ENCODE results near the gene NPHP4. TPM values are rescaled to one million over a fixed set of nuclear protein-coding genes. Genes with fewer than 3 reads are reported as not detected.

The NPHP4 gene
- total and polyA plus RNA-seq, 2 donors (not counting 3 experiments of a cell fraction or from before 2014, with no cell fraction given): 4.4 to 11.7 TPM

DNA sequence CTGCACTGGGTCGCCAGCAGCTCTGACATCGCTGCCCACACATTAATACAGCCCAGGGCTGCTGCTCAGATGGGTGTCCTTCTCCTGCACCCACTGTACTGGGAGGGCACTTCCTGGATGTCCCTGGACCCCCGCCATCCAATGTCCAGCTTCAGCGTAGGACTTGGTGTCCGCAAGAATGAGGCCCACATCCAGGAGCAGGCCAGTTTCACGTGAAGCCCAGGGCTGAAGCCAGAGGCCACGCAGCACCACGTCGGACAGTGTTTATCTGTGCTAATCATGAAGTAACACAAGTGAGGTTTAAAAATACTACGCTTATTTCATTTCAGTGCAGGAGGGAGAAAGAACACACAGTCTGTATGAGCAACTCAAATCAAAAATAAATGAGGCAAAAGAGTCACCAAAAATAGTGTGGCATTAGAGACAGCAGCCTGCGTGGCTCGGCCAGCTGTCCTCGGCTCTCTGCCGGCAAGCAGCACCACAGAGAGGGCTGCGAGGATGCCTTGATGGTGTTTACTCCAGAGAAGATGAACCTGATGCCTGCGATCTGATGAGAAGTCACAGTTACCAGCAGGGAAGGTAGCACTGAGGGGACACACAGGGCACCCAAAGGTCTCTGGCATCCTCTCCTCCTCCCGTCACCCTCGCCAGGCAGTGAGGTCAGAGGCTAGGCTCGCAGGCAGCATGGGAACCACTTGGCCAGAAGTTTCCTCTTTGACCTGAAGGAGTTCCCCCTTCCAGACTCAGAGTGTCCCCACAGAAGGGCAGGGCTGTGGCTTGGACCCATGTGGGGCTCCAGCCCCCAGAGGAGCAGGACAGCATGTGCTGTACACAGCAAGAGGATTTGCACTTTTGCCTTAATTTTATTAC is 22.1 kb upstream of the NPHP4 start:
- H3K9ac ChIP-seq (replicated peaks; ENCODE audit: extremely low read depth, insufficient read depth, low read length): no peak overlapping the region
- ChIA-PET CTCF (no interaction called here), POLR2A (no interaction called here)
- no peak overlapping the region for H3K4me3 ChIP-seq (replicated peaks in 1 of 3; ENCODE audit: insufficient read depth in 1 of 3, low read depth in 1 of 3, low read length in 3 of 3)
- no peaks in the 10 kb centered on the region for H3K79me2 ChIP-seq (ENCODE audit: control insufficient read depth, insufficient read depth, low read length)
- TF ChIP-seq EZH2 (IDR thresholded peaks at IDR 0.05; ENCODE audit: borderline replicate concordance, low read depth, low read length, severe bottlenecking): no peak
- TF ChIP-seq MYC (IDR thresholded peaks at IDR 0.05; ENCODE audit: low read depth, low read length): no peak
- TF ChIP-seq, protein P1, sequence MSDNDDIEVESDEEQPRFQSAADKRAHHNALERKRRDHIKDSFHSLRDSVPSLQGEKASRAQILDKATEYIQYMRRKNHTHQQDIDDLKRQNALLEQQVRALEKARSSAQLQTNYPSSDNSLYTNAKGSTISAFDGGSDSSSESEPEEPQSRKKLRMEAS (IDR thresholded peaks at IDR 0.05; ENCODE audit: insufficient read depth, insufficient read length): no peak
- no peak for TF ChIP-seq FOS (IDR thresholded peaks at IDR 0.05; ENCODE audit: borderline replicate concordance, insufficient read depth, low read length)
- DNase-seq (ENCODE audit: low read depth, low spot score) (no peak), FAIRE-seq (no peak)
- H3K9me3 ChIP-seq (replicated peaks; ENCODE audit: control insufficient read depth, insufficient read depth, low read length): no peaks in the 10 kb centered on the region
- H3K4me2 ChIP-seq (ENCODE audit: insufficient read depth, low read length): no peak overlapping the region
- H3K36me3 ChIP-seq (ENCODE audit: control insufficient read depth in 2 of 2, extremely low read depth in 1 of 2, insufficient read depth in 2 of 2, low read length in 2 of 2): no peaks in the 10 kb centered on the region
- H2AFZ ChIP-seq (ENCODE audit: low read depth, low read length): no peak overlapping the region
- H3K4me1 ChIP-seq (ENCODE audit: control insufficient read depth, extremely low read depth, insufficient read depth, low read length): no peaks in the 10 kb centered on the region
- H4K20me1 ChIP-seq (replicated peaks; ENCODE audit: control insufficient read depth, extremely low read depth, insufficient read depth, low read length): no peaks in the 10 kb centered on the region
- no peaks in the 10 kb centered on the region for H3K27me3 ChIP-seq (ENCODE audit: control insufficient read depth in 2 of 2, insufficient read depth in 2 of 2, low read length in 2 of 2)
- H3K27ac ChIP-seq (ENCODE audit: insufficient read depth, low read depth, low read length): no peak overlapping the region
- BruUV-seq (replicated peaks): no TSS peak
- intact Hi-C loops (cut with micrococcal nuclease): no loop called here
- dilution Hi-C loops (cut with MboI; ENCODE audit: extremely low pct_ligation_motif_present, low sequenced_read_pairs): no loop called here
- H3K9me1 ChIP-seq (replicated peaks; ENCODE audit: control insufficient read depth, extremely low read depth, insufficient read depth, low read length): no peaks in the 10 kb centered on the region

DNA sequence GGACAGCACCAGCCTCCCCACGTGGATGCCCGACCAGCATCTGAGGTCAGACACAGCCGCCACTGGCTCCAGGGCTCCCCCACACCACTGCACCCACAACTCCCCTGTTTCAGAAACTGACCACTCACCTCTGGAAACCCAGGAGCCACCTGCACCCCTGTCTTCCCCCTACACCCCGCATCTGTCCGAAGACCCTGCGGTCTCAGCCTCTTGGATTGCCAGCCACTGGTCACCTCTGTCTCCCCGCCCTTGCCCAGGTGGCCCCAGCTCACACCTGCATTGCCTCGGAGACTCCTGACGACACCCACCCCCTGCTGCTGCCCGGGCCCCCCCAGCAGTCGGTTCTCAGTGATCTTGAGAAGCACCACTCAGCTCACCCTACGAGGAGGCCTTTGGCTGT is 21.3 kb upstream of the NPHP4 start:
- Histone ChIP-seq H3K4me2 (ENCODE audit: insufficient read depth, low read length) (no peak overlapping the region), H3K9me3 (replicated peaks; ENCODE audit: control insufficient read depth, insufficient read depth, low read length) (no peaks in the 10 kb centered on the region), H3K4me1 (ENCODE audit: control insufficient read depth, extremely low read depth, insufficient read depth, low read length) (no peaks in the 10 kb centered on the region), H3K9ac (replicated peaks; ENCODE audit: extremely low read depth, insufficient read depth, low read length) (no peak overlapping the region), H4K20me1 (replicated peaks; ENCODE audit: control insufficient read depth, extremely low read depth, insufficient read depth, low read length) (no peaks in the 10 kb centered on the region), H3K36me3 (ENCODE audit: control insufficient read depth in 2 of 2, extremely low read depth in 1 of 2, insufficient read depth in 2 of 2, low read length in 2 of 2) (no peaks in the 10 kb centered on the region), H2AFZ (ENCODE audit: low read depth, low read length) (no peak overlapping the region), H3K9me1 (replicated peaks; ENCODE audit: control insufficient read depth, extremely low read depth, insufficient read depth, low read length) (no peaks in the 10 kb centered on the region), H3K27me3 (ENCODE audit: control insufficient read depth in 2 of 2, insufficient read depth in 2 of 2, low read length in 2 of 2) (no peaks in the 10 kb centered on the region), H3K27ac (ENCODE audit: insufficient read depth, low read depth, low read length) (no peak overlapping the region), H3K79me2 (ENCODE audit: control insufficient read depth, insufficient read depth, low read length) (no peaks in the 10 kb centered on the region), H3K4me3 (replicated peaks in 1 of 3; ENCODE audit: insufficient read depth in 1 of 3, low read depth in 1 of 3, low read length in 3 of 3) (no peak overlapping the region)
- no peak for TF ChIP-seq MYC (IDR thresholded peaks at IDR 0.05; ENCODE audit: low read depth, low read length)
- DNase-seq (ENCODE audit: low read depth, low spot score) (no peak), FAIRE-seq (no peak)
- ChIA-PET CTCF (no interaction called here), POLR2A (no interaction called here)
- dilution Hi-C loops (cut with MboI; ENCODE audit: extremely low pct_ligation_motif_present, low sequenced_read_pairs) (no loop called here), intact Hi-C loops (cut with micrococcal nuclease) (no loop called here)
- BruUV-seq (replicated peaks): no TSS peak

All from endothelial cell of umbilical vein (primary cell).